HG02938 (cell line): Measurements from ENCODE around the gene TMEM185B.
"Not testable (repeated sequence)": the region's sequence is repeated elsewhere in the genome, so short reads cannot be mapped to it uniquely, and the experiment has no call there.

ENCODE experiments used
- ATAC-seq: cut with Tn5 transposase; IDR thresholded peaks from one replicate; pipeline ENCODE4 v1.9.1; 2021; ENCODE audit warnings: mild to moderate bottlenecking, moderate library complexity; ENCODE audit not compliant: unreplicated experiment

Gene TMEM185B

GRCh38 chr2:120208381-120209353 is 14.5 kb downstream of the TMEM185B start:
- ATAC-seq = no peak

- ATAC-seq = no peak
Measured at GRCh38 chr2:120206022-120206581, 17.1 kb downstream of the TMEM185B start.

GRCh38 chr2:120204945-120205670 is 18.1 kb downstream of the TMEM185B start:
- no peak for ATAC-seq

GRCh38 chr2:120204417-120204816 is 18.8 kb downstream of the TMEM185B start:
- no peak for ATAC-seq

- no peak for ATAC-seq
Measured at GRCh38 chr2:120204022-120204405, 19.2 kb downstream of the TMEM185B start.

GRCh38 chr2:120203251-120204021 is 19.8 kb downstream of the TMEM185B start:
- ATAC-seq = no peak

- not testable (repeated sequence) for ATAC-seq
Measured at GRCh38 chr2:120199817-120200459, 23.3 kb downstream of the TMEM185B start.

GRCh38 chr2:120195553-120195952 is 27.6 kb downstream of the TMEM185B start:
- ATAC-seq = no peak

- ATAC-seq = no peak
Measured at GRCh38 chr2:120192280-120192679, 30.9 kb downstream of the TMEM185B start.

GRCh38 chr2:120189189-120189588 is 34.0 kb downstream of the TMEM185B start:
- no peak for ATAC-seq

GRCh38 chr2:120182019-120182560 is 41.1 kb downstream of the TMEM185B start:
- ATAC-seq = no peak

- ATAC-seq = no peak
Measured at GRCh38 chr2:120180066-120180465, 43.1 kb downstream of the TMEM185B start.

GRCh38 chr2:120179396-120179795 is 43.8 kb downstream of the TMEM185B start:
- ATAC-seq = no peak

GRCh38 chr2:120177973-120178372 is 45.2 kb downstream of the TMEM185B start:
- ATAC-seq = no peak

GRCh38 chr2:120177001-120177621 is 46.1 kb downstream of the TMEM185B start:
- ATAC-seq = peak; percentile 96

GRCh38 chr2:120176526-120176925 is 46.7 kb downstream of the TMEM185B start:
- ATAC-seq = no peak

GRCh38 chr2:120174963-120175581 is 48.1 kb downstream of the TMEM185B start:
- no peak for ATAC-seq
